Activated CD8-positive, alpha-beta T cell treated with anti-CD3 and anti-CD28 coated beads for 36 hours (primary cell): ENCODE results near the gene NRSN2. TPM values are rescaled to one million over a fixed set of nuclear protein-coding genes. Genes with fewer than 3 reads are reported as not detected.
"Not testable (repeated sequence)": the region's sequence is repeated elsewhere in the genome, so short reads cannot be mapped to it uniquely, and the experiment has no call there.

ENCODE experiments used
- ATAC-seq: fragments of 200-7000 bp; cut with Tn5 transposase; one replicate; pipeline ENCODE4 v1.10.0; 2021; ENCODE audit warnings: mild to moderate bottlenecking, moderate library complexity
- CTCF ChIA-PET: fragments of 350-600 bp; sonication (Branson Sonifier 250); formaldehyde crosslinking; loops from one replicate; lab custom pipeline; 2021; ENCODE audit warnings: antibody characterized with exemption; lab: Charles Lee
- POLR2A ChIA-PET: fragments of 350-600 bp; sonication (Branson Sonifier 250); formaldehyde crosslinking; loops from one replicate; lab custom pipeline; 2021; ENCODE audit warnings: antibody characterized with exemption; lab: Charles Lee
- DNase-seq: peaks from one replicate; pipeline ENCODE4 v3.0.0-alpha.2; 2020
- H3K27ac Mint-ChIP-seq: one replicate; pipeline ENCODE4 v1.8.0; 2021; ENCODE audit warnings: mild to moderate bottlenecking, mixed read lengths
- H3K27me3 Mint-ChIP-seq: one replicate; pipeline ENCODE4 v1.8.0; 2021; ENCODE audit warnings: mixed read lengths
- H3K36me3 Mint-ChIP-seq: one replicate; pipeline ENCODE4 v1.8.0; 2021; ENCODE audit warnings: low read depth, mixed read lengths
- H3K4me1 Mint-ChIP-seq: one replicate; pipeline ENCODE4 v1.8.0; 2021; ENCODE audit warnings: low read depth, mixed read lengths
- H3K4me3 Mint-ChIP-seq: one replicate; pipeline ENCODE4 v1.8.0; 2021; ENCODE audit warnings: mild to moderate bottlenecking, moderate library complexity, mixed read lengths
- H3K9me3 Mint-ChIP-seq: one replicate; pipeline ENCODE4 v1.8.0; 2021; ENCODE audit warnings: mixed read lengths
- intact Hi-C: fragments of 100-400 bp; cut with micrococcal nuclease; formaldehyde crosslinking; loops from one replicate; pipeline ENCODE4 v1.10.0; 2022
- total RNA-seq, 2 experiments: library from RNA; stranded (reverse); gene quantifications; one replicate each; pipeline ENCODE4 v1.2.3, GENCODE V29; 2021
- TF ChIP-seq, protein P1 (sequence below): fragments of 200-600 bp; IDR thresholded peaks from one replicate; pipeline ENCODE4 v1.8.0; 2022; ENCODE audit warnings: antibody characterized with exemption, mild to moderate bottlenecking

The NRSN2 gene
- total RNA-seq, 2 experiments from 2014 or later = 8.0 to 8.7 TPM

DNA sequence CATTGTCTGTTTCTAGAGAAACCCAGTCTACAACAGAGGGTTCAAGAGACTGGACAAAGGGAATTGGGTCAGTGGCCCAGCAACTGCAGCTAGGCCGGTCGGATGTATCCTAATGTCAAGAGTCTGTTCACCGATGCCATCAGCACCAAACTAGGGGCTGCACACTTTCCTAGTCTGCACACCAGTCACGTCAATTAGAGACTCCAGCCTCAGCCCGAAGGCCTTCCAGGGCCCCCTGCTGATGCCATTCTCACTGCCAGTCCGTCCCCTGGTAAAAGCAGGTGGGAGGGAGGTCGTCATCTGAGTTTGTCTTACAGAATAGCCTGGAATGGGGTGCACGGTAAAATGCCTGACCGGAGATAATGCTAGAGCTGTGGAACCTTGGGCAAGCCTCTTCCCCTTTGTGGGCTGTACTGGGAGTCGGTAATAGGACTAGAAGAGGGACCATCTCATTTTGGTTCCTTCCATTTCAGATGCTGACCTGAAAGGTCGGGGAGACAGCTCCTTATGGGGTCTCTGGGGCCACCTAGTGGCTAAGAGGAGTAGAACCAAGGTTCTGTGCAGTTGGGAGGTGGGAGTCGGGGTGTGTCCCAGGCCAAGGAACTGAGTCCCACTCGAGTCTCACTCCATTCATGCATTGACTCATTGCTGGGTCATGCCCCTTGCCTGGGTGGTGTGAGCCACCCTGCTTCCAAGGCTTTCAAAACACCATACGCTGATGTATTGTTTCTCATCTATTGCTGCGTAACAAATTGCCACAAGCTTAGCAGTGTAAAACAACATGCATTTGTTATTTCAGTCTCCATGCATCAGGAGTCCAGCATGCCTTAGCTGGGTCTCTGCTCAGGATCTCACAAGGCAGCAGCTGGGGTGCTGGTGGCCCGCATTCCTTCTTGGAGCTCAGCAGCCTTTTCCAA lies 16.4 kb upstream of the NRSN2 start:
- peak; percentile 76 for DNase-seq
- Mint-ChIP-seq H3K4me1 (peaks cover 17% of the 10 kb centered on the region), H3K9me3 (no peaks in the 10 kb centered on the region), H3K27me3 (no peaks in the 10 kb centered on the region), H3K27ac (no peak overlapping the region), H3K36me3 (peaks cover 7% of the 10 kb centered on the region), H3K4me3 (no peak overlapping the region)
- POLR2A ChIA-PET = interaction anchor here (0.6 to 2.7 kb wide), 7 partner anchors 33 to 758 kb away, joined by 3 to 15 read pairs (median 4); partner anchors contain the start of genes DEFB129, TRIB3 and ZCCHC3
- TF ChIP-seq, protein P1, sequence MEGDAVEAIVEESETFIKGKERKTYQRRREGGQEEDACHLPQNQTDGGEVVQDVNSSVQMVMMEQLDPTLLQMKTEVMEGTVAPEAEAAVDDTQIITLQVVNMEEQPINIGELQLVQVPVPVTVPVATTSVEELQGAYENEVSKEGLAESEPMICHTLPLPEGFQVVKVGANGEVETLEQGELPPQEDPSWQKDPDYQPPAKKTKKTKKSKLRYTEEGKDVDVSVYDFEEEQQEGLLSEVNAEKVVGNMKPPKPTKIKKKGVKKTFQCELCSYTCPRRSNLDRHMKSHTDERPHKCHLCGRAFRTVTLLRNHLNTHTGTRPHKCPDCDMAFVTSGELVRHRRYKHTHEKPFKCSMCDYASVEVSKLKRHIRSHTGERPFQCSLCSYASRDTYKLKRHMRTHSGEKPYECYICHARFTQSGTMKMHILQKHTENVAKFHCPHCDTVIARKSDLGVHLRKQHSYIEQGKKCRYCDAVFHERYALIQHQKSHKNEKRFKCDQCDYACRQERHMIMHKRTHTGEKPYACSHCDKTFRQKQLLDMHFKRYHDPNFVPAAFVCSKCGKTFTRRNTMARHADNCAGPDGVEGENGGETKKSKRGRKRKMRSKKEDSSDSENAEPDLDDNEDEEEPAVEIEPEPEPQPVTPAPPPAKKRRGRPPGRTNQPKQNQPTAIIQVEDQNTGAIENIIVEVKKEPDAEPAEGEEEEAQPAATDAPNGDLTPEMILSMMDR = peak; percentile 90
- peak; percentile 56 for ATAC-seq
- CTCF ChIA-PET = interaction anchor here (0.7 to 4.3 kb wide), 36 partner anchors 9 to 283 kb away, joined by 3 to 45 read pairs (median 6); partner anchors contain the start of genes DEFB129, DEFB132, NRSN2 and TRIB3
- intact Hi-C loops = loop anchor here (5.0 kb wide), 2 partner anchors 33 to 123 kb away; partner anchors contain the start of gene ZCCHC3

DNA sequence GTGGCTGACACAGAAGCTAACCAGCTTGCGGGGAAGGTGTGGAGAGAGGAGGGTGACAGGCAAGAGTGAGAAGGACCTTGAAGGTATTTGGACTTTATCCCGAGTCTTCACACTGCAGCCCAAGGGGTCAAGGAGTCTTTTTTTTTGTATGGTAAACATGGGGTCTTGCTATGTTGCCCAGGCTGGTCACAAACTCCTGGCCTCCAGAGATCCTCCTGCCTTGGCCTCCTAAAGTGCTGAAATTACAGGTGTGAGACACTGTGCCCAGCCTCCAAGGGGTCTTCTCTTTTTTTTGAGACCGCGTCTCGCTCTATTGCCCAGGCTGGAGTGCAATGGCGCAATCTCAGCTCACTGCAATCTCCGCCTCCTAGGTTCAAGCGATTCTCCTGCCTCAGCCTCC lies 12.3 kb upstream of the NRSN2 start:
- H3K4me1 Mint-ChIP-seq = peaks cover 6% of the 10 kb centered on the region
- POLR2A ChIA-PET = interaction anchor here (1.3 kb wide), 1 partner anchor 11 kb away, joined by 4 read pairs; no protein-coding TSS in a partner anchor
- no peaks in the 10 kb centered on the region for H3K36me3 Mint-ChIP-seq
- TF ChIP-seq, protein P1 = no peak
- H3K27me3 Mint-ChIP-seq = no peaks in the 10 kb centered on the region
- no peak overlapping the region for H3K27ac Mint-ChIP-seq
- no peak overlapping the region for H3K4me3 Mint-ChIP-seq
- intact Hi-C loops = loop anchor here (5.0 kb wide), 2 partner anchors 37 to 127 kb away; partner anchors contain the start of gene ZCCHC3
- CTCF ChIA-PET = interaction anchor here (1.1 kb wide), 1 partner anchor 40 kb away, joined by 3 read pairs; no protein-coding TSS in a partner anchor
- ATAC-seq (no peak), DNase-seq (no peak)
- H3K9me3 Mint-ChIP-seq = no peaks in the 10 kb centered on the region

DNA sequence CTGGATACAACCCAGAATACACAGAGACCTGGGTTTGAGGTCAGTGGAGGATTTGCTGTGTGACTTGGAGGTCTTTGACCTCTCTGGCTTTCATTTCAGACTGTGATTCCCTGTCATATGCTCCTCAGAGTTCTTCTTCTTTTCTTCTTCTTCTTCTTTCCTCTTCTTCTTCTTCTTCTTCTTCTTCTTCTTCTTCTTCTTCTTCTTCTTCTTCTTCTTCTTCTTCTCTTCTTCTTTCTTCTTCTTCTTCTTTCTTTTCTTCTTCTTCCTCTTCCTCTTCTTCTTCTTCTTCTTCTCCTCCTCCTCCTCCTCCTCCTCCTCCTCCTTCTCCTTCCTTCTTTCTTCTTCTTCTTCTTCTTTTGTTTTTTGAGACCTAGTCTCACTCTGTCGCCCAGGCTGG lies 10.9 kb upstream of the NRSN2 start:
- H3K4me1 Mint-ChIP-seq, H3K27me3 Mint-ChIP-seq, H3K9me3 Mint-ChIP-seq, H3K4me3 Mint-ChIP-seq, H3K27ac Mint-ChIP-seq, intact Hi-C loops, POLR2A ChIA-PET, H3K36me3 Mint-ChIP-seq, DNase-seq, CTCF ChIA-PET, ATAC-seq: not testable (repeated sequence)

DNA sequence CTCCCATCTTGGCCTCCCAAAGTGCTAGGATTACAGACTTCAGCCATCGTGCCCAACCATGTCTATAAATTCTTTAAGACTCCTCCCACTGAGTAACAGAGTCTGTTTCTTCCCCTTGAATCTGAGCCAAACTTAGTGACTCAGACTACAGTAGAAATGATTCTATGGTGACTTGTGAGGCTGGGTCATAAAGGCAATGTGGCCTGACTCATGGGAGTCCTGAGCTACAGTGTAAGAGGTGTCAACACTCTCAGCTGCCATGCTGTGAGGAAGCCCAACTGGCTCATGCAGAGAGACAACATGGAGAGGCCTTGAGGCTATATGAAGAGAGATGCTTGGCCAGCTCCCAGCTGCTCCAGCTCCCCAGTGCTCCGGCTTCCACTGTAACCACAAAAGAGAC lies 5.2 kb upstream of the NRSN2 start:
- no peak overlapping the region for H3K27ac Mint-ChIP-seq
- ATAC-seq (peak; percentile 95), DNase-seq (peak; percentile 76)
- no peaks in the 10 kb centered on the region for H3K27me3 Mint-ChIP-seq
- CTCF ChIA-PET = interaction anchor here (2.2 to 2.3 kb wide), 2 partner anchors 11 to 12 kb away, joined by 8 to 15 read pairs; no protein-coding TSS in a partner anchor
- TF ChIP-seq, protein P1 = no peak
- intact Hi-C loops = no loop called here
- peaks cover 10% of the 10 kb centered on the region for H3K4me1 Mint-ChIP-seq
- POLR2A ChIA-PET = no interaction called here
- H3K36me3 Mint-ChIP-seq = peaks cover 11% of the 10 kb centered on the region
- H3K9me3 Mint-ChIP-seq = peaks cover 8% of the 10 kb centered on the region
- H3K4me3 Mint-ChIP-seq = no peak overlapping the region

DNA sequence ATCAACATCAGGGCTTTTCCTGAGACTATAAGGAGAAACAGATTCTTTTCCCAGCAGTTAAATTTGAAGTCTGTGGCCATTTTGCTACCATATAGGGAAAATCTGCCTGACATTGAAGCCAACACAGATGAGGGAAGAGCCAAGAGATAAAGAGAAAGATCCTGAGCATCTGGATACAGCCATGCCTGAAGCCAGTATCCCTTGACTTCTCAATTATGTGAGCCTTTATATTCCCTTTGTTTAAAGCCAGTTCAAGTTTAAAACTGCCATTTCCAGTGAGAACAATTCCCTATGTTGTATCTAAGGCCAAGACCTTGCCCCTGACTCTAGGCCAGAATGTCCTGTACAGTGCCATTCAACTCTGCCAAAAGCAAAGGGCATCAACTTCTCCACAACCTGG lies 3.8 kb upstream of the NRSN2 start:
- no peak overlapping the region for H3K27ac Mint-ChIP-seq
- ChIA-PET POLR2A (no interaction called here), CTCF (interaction anchor here (2.2 to 2.3 kb wide), 2 partner anchors 11 to 12 kb away, joined by 8 to 15 read pairs; no protein-coding TSS in a partner anchor)
- H3K4me1 Mint-ChIP-seq = peaks cover 11% of the 10 kb centered on the region
- H3K4me3 Mint-ChIP-seq = no peak overlapping the region
- no peaks in the 10 kb centered on the region for H3K27me3 Mint-ChIP-seq
- TF ChIP-seq, protein P1 = no peak
- ATAC-seq (no peak), DNase-seq (no peak)
- H3K9me3 Mint-ChIP-seq = peaks cover 8% of the 10 kb centered on the region
- intact Hi-C loops = no loop called here
- peaks cover 11% of the 10 kb centered on the region for H3K36me3 Mint-ChIP-seq
